C4-2B (cell line): ENCODE data around the gene SLC1A7.

Experiments
- H3K27ac ChIP-seq: fragments of 450-650 bp; 2 replicates; pipeline ENCODE4 v1.5.1; 2017
- CTCF ChIP-seq: fragments of 450-650 bp; conservative IDR thresholded peaks from 2 replicates; pipeline ENCODE4 v1.5.1; 2017; ENCODE audit warnings: mild to moderate bottlenecking
- ZFX ChIP-seq: fragments of 450-650 bp; IDR thresholded peaks from 2 replicates; pipeline ENCODE4 v1.6.1; 2017

The SLC1A7 gene

GRCh38 chr1:53093451-53093754 lies 49.0 kb downstream of the SLC1A7 start:
- no peak for TF ChIP-seq CTCF
- TF ChIP-seq ZFX, result no peak
- no peak overlapping the region for H3K27ac ChIP-seq

- no peak overlapping the region; the same call in 1 of the 2 replicates for H3K27ac ChIP-seq
- no peak for TF ChIP-seq ZFX
- no peak for TF ChIP-seq CTCF
Observed at GRCh38 chr1:53092659-53093450, 49.6 kb downstream of the SLC1A7 start.

GRCh38 chr1:53091841-53092645 lies 50.4 kb downstream of the SLC1A7 start:
- H3K27ac ChIP-seq, result no peak overlapping the region; the same call in 1 of the 2 replicates

GRCh38 chr1:53090227-53091147 lies 52.0 kb downstream of the SLC1A7 start:
- no peak overlapping the region for H3K27ac ChIP-seq
- TF ChIP-seq CTCF (no peak), ZFX (no peak)

More at GRCh38 chr1:53091841-53092645, 50.4 kb downstream of the SLC1A7 start:
- no peak for TF ChIP-seq ZFX
- TF ChIP-seq CTCF, result no peak

GRCh38 chr1:53089478-53090226 lies 52.8 kb downstream of the SLC1A7 start:
- no peak overlapping the region for H3K27ac ChIP-seq
- TF ChIP-seq ZFX (no peak), CTCF (no peak)

GRCh38 chr1:53088616-53089300 lies 53.7 kb downstream of the SLC1A7 start:
- no peak for TF ChIP-seq CTCF
- no peak for TF ChIP-seq ZFX
- H3K27ac ChIP-seq, result no peak overlapping the region
